GM12875 (cell line): Measurements from ENCODE around the gene ABCG1.
A peak's percentile ranks its signal among the peaks of the same experiment; 100 is the strongest.

Experiments used
- H3K4me3 ChIP-seq: one replicate; pipeline ENCODE4 v1.5.1; 2011; ENCODE audit warnings: low read depth, low read length, control low read depth
- CTCF ChIP-seq: IDR thresholded peaks from 2 replicates; pipeline ENCODE4 v1.5.1; 2011; ENCODE audit warnings: low read depth, mild to moderate bottlenecking, control low read depth, inconsistent platforms, low read length, moderate library complexity, borderline replicate concordance; ENCODE audit not compliant: insufficient read depth

ABCG1 gene

DNA sequence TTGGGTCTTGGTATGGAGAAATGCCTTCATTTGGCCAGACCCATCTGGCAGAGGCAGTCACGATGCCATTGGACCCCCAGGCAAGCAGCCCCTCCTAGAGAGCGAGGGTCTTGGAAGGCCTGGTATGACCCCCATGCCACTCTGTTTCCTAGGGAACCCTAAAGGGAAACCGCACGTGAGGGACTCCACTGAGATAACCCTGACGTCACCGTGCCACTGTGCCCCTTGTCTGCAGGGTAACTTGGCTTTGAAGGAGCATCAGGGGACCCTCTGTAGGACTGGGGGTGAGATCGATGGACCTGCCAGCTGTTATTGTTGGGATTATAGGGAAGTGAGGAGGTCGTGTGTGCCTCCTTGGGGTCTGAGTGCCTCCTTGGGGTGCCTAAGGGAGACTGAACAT is 34.5 kb downstream of the ABCG1 start:
- H3K4me3 ChIP-seq = no peak overlapping the region
- no peak for TF ChIP-seq CTCF

DNA sequence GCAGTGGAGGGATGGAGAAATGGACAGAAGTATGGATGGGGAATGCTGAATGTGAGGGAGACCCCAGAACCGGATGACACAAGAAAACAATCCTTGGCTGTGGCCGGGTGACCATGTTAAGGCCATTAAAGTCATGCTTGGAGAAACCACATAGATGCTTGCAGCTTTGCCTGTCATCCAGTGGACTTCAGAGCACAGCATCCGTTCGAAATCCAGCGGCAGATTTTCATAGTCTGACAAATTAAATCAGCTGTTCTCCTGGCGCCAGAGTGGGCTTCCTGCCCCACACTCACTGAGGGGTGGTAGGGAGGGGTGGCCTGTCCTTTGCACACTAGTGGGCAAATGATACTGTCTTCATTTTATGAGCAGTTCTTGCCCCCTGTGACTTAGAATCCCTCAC is 35.1 kb downstream of the ABCG1 start:
- H3K4me3 ChIP-seq = no peak overlapping the region
- TF ChIP-seq CTCF = no peak

DNA sequence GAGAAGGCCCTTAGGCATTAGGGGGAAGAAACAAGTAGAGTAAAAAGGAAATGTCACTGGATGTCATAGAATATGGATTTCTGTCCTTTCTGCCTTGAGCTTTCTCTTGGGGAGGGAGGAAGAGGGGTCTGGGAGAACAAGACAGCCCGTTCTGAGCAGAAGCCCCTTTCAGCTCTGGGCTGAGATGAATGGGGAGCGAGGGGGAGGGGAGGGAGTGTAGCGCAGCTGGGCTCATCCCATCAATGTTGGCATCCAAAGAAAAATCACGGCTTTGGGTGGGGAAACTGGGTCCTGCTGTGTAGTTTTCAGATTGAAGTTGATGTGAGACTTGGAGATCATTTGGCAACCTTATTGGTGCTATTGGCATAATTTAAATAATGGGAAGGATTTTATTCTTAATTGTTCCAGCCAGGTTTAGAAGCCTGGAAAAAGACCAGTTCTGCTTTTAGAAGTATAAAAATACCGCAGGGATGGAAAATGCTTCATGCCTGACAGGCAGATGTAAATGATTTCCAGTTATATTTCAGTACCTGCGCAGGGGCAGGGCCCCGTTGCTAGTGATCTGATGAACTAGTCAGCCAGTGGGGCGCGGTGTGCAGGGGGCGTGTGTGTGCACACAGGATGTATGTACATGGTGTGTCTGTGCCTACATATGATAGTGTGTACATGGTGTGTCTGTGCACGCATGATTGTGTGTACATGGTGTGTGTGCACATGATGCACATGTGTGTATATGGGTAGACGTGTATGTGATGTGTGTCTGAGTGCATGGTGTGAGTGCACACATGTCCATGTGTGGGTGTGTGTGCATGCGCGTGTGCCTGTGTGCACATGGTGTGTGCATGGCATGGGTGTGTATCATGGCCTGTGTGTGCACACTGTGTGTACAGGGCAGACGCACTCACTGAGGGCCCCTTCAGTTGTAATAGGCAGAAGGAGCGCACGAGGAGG is 36.0 kb downstream of the ABCG1 start:
- no peak overlapping the region for H3K4me3 ChIP-seq
- TF ChIP-seq CTCF = no peak

DNA sequence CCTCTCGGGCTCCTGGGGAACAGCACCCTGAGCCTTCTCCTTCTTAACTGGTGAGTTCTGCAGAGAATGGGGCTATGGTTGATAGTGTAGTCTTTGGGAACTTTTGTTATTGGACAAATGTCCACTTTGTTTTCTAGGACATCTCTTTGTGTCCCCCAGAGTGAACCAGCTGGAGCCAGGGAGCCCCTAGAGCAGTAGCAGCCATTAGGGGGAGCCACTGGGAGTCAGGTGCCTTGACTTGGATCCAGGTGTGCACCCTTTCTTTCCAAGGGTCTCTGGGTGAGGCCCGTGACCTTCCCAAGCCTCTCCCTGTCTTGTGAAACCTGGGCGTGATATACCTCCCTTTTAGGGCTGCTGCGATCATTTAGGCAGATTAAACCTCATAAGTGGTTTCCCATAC is 36.9 kb downstream of the ABCG1 start:
- TF ChIP-seq CTCF = peak; percentile 16; the same call in 1 of the 2 replicates
- H3K4me3 ChIP-seq = no peak overlapping the region

GRCh38 chr21:42256316-42256715 is 37.4 kb downstream of the ABCG1 start:
- no peak for TF ChIP-seq CTCF

DNA sequence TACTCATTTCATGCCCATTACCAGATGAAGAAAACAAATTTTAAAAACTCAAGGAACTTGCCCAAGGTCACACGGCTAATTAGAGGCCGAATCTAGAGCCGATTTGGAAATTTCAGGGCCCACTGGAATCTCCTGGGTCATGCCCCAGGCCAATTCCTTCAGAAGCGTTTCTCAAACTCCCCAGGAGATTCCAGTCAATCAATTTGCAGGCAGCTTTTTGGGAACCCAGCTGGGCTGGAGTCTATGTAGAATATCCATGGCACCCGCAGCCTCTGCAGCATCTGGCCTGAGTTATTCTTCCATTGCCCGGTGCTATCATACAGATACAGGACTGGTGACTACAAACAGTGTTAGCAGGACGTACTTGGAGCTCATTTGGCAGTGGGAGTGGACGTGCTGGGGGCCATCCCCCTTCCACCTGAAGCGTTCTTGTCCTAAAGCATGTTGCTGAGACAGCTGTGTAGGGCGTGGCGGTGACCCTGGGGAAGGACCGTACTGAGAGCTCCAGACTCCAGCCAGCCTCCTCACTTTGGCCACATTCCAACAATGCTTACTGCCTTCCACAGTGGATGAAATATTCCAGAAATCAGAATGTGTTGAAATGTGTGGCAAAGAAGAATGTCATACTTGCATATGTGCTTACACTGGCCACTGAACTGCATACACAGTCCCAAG is 38.3 kb downstream of the ABCG1 start:
- no peak for TF ChIP-seq CTCF
- H3K4me3 ChIP-seq = no peak overlapping the region

More at GRCh38 chr21:42256316-42256715, 37.4 kb downstream of the ABCG1 start:
- no peak overlapping the region for H3K4me3 ChIP-seq
